Bronchial epithelial cell (primary cell): ENCODE data around the gene SLC16A13. TPM values are rescaled to one million over a fixed set of nuclear protein-coding genes. Genes with fewer than 3 reads are reported as not detected.

Source experiments
- DNase-seq: peaks from one replicate; pipeline ENCODE4 v3.0.0-alpha.2; 2010; ENCODE audit warnings: low read depth
- FAIRE-seq: peaks from 2 replicates; lab custom pipeline; 2011; peaks lifted over from hg19 to GRCh38; lab: Jason Lieb, UNC
- H3K27me3 ChIP-seq: 2 replicates; pipeline ENCODE4 v1.5.1; 2011; ENCODE audit warnings: low read length; ENCODE audit not compliant: control insufficient read depth, insufficient read depth
- H3K36me3 ChIP-seq: 2 replicates; pipeline ENCODE4 v1.5.1; 2011; ENCODE audit warnings: low read length; ENCODE audit not compliant: control insufficient read depth, insufficient read depth
- H3K4me3 ChIP-seq: 2 replicates; pipeline ENCODE4 v1.5.1; 2011; ENCODE audit warnings: mild to moderate bottlenecking, low read depth, low read length, control low read depth
- CTCF ChIP-seq: IDR thresholded peaks from 2 replicates; pipeline ENCODE4 v1.5.1; 2011; ENCODE audit warnings: mild to moderate bottlenecking, moderate library complexity, low read length, control low read depth, inconsistent platforms; ENCODE audit not compliant: insufficient read depth, severe bottlenecking
- total RNA-seq: library from RNA; depleted of rRNA; stranded (reverse); fragments of >200 nt; gene quantifications from 2 replicates; pipeline ENCODE4 v1.2.1, GENCODE V29; 2014

SLC16A13 gene
- total RNA-seq, 1 donor from 2014 or later, result 0.26 TPM

GRCh38 chr17:7023576-7024401, 12.0 kb upstream of the SLC16A13 start:
- Histone ChIP-seq H3K27me3 (peaks cover 5% of the 10 kb centered on the region), H3K36me3 (no peaks in the 10 kb centered on the region), H3K4me3 (peak overlapping the region; percentile 30)
- DNase-seq, result peak; percentile 85
- no peak for FAIRE-seq
- no peak for TF ChIP-seq CTCF

GRCh38 chr17:7024402-7024785, 11.4 kb upstream of the SLC16A13 start:
- Histone ChIP-seq H3K4me3 (no peak overlapping the region), H3K27me3 (peaks cover 5% of the 10 kb centered on the region), H3K36me3 (no peaks in the 10 kb centered on the region)
- no peak for DNase-seq
- TF ChIP-seq CTCF, result no peak
- no peak for FAIRE-seq

- DNase-seq, result no peak
- FAIRE-seq, result no peak
- TF ChIP-seq CTCF, result no peak
- Histone ChIP-seq H3K4me3 (no peak overlapping the region), H3K36me3 (no peaks in the 10 kb centered on the region), H3K27me3 (peaks cover 5% of the 10 kb centered on the region)
Measured at GRCh38 chr17:7025245-7025644, 10.6 kb upstream of the SLC16A13 start.

DNA sequence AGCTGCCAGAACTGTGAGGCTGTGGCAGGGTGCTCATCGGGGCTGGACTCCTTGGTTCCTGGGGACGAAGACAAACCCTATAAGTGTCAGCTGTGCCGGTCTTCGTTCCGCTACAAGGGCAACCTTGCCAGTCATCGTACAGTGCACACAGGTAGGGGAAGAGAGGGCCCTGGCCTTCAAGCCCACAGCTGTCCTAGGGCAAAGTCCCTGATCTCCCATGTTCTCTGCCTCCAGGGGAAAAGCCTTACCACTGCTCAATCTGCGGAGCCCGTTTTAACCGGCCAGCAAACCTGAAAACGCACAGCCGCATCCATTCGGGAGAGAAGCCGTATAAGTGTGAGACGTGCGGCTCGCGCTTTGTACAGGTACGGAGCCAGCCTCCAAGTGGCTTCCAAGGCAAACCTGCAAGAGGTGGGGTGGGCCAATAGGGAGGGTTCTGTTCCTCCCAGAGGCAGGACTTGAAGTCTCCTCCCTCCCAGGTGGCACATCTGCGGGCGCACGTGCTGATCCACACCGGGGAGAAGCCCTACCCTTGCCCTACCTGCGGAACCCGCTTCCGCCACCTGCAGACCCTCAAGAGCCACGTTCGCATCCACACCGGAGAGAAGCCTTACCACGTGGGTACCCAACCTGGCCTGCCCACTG, 9.2 kb upstream of the SLC16A13 start:
- TF ChIP-seq CTCF, result no peak
- H3K4me3 ChIP-seq, result no peak overlapping the region
- H3K27me3 ChIP-seq, result peaks cover 5% of the 10 kb centered on the region
- DNase-seq (no peak), FAIRE-seq (no peak)
- H3K36me3 ChIP-seq, result no peaks in the 10 kb centered on the region

- no peak for TF ChIP-seq CTCF
Measured at GRCh38 chr17:7027335-7027734, 8.5 kb upstream of the SLC16A13 start.

More at GRCh38 chr17:7027335-7027734, 8.5 kb upstream of the SLC16A13 start:
- Histone ChIP-seq H3K36me3 (no peaks in the 10 kb centered on the region), H3K4me3 (no peak overlapping the region), H3K27me3 (peaks cover 4% of the 10 kb centered on the region)
- FAIRE-seq, result no peak
- no peak for DNase-seq
